ENCODE data around the gene PTPRN2. TPM values are rescaled to one million over a fixed set of nuclear protein-coding genes. Genes with fewer than 3 reads are reported as not detected.

Gene PTPRN2
- total and polyA plus RNA-seq, 2 of the 13 experiments (the other 11 are each of a cell fraction or from before 2014, with no cell fraction given), result 2.5 to 24.2 TPM

- intact Hi-C loops (cut with micrococcal nuclease; ENCODE audit: unreplicated experiment) (no loop called here), in situ Hi-C loops (cut with HindIII; ENCODE audit: extremely low pct_ligation_motif_present, low pct_unique_long_range_greater_than_20kb) (no loop called here)
- DNase-seq (ENCODE audit: low spot score), result no peak
- 92% methylated on average over 26 of the region's 27 CpGs for WGBS (ENCODE audit: low lambda C conversion rate)
- ChIA-PET POLR2A (no interaction called here), CTCF (ENCODE audit: low intra/inter-chr PET ratio, low total read pairs) (no interaction called here)
- BruUV-seq (replicated peaks), result no TSS peak
- Histone ChIP-seq H3K4me3 (replicated peaks in 1 of 3; ENCODE audit: insufficient read depth in 1 of 3, low read depth in 2 of 3, low read length in 3 of 3) (no peak overlapping the region), H3K27ac (ENCODE audit: extremely low read length, insufficient read depth, low read length) (no peak overlapping the region), H3K4me1 (ENCODE audit: insufficient read depth, low read length) (no peaks in the 10 kb centered on the region), H4K20me1 (ENCODE audit: insufficient read depth, low read length) (peaks cover 29% of the 10 kb centered on the region; the same call in 1 of the 2 replicates), H3K79me2 (ENCODE audit: insufficient read depth, low read length) (no peaks in the 10 kb centered on the region), H3K4me2 (ENCODE audit: low read depth, low read length) (no peak overlapping the region), H3K36me3 (replicated peaks in 1 of 2; ENCODE audit: control insufficient read depth in 1 of 2, insufficient read depth in 2 of 2, low read length in 2 of 2) (no peaks in the 10 kb centered on the region; a peak in 1 of 5 replicates), H2AFZ (ENCODE audit: low read length) (no peak overlapping the region), H3K9me3 (ENCODE audit: low read length) (no peaks in the 10 kb centered on the region), H3K27me3 (ENCODE audit: control insufficient read depth in 1 of 2, insufficient read depth in 2 of 2, low read length in 2 of 2) (no peaks in the 10 kb centered on the region), H3K9ac (ENCODE audit: insufficient read depth, low read depth, low read length) (no peak overlapping the region)
- TF ChIP-seq ZGPAT (CRISPR knock-in tag; IDR thresholded peaks at IDR 0.05) (no peak), ZNF256 (CRISPR knock-in tag; conservative IDR thresholded peaks at IDR 0.05) (no peak), CEBPG (CRISPR knock-in tag; IDR thresholded peaks at IDR 0.05) (no peak), ZBTB14 (CRISPR knock-in tag; IDR thresholded peaks at IDR 0.05) (no peak), RNF219 (CRISPR knock-in tag; IDR thresholded peaks at IDR 0.05) (no peak), GLI4 (CRISPR knock-in tag; IDR thresholded peaks at IDR 0.05; ENCODE audit: borderline replicate concordance) (no peak), ZMYM4 (CRISPR knock-in tag; IDR thresholded peaks at IDR 0.05) (no peak), ZNF543 (CRISPR knock-in tag; IDR thresholded peaks at IDR 0.05) (no peak), CHD2 (IDR thresholded peaks at IDR 0.05; ENCODE audit: low read depth, low read length) (no peak), GATAD2A (CRISPR knock-in tag; IDR thresholded peaks at IDR 0.05) (no peak), ZNF335 (CRISPR knock-in tag; IDR thresholded peaks at IDR 0.05) (no peak), ZNF17 (CRISPR knock-in tag; IDR thresholded peaks at IDR 0.05) (no peak), PLRG1 (conservative IDR thresholded peaks at IDR 0.05) (no peak), GTF2F1 (IDR thresholded peaks at IDR 0.05; ENCODE audit: low read length) (no peak)
- no peak for ATAC-seq
- FAIRE-seq, result no peak
These were observed 267.3 kb downstream of the PTPRN2 start for GRCh38 chr7:158320328-158320727.
